Left lung (tissue), 10 donors: ENCODE results near the gene R3HDM2. TPM values are rescaled to one million over a fixed set of nuclear protein-coding genes. Genes with fewer than 3 reads are reported as not detected.

ENCODE experiments used
- ATAC-seq: fragments of 200-7000 bp; cut with Tn5 transposase; one replicate; pipeline ENCODE4 v1.9.1; 2020; ENCODE audit warnings: moderate library complexity
- DNase-seq, 4 donors: peaks; one replicate each; pipeline ENCODE4 v3.0.0-alpha.2; 2013 to 2020
- H3K27ac ChIP-seq, 2 donors: fragments of 200-600 bp; sonication (generic) in 1 of 2; one replicate each; pipeline versions ENCODE4 v1.5.0 to v1.8.0; 2020 to 2021
- H3K27me3 ChIP-seq, 2 donors: fragments of 200-600 bp; sonication (generic) in 1 of 2; one replicate each; pipeline versions ENCODE4 v1.5.0 to v1.8.0; 2020 to 2021
- H3K36me3 ChIP-seq, 2 donors: fragments of 200-600 bp; sonication (generic) in 1 of 2; one replicate each; pipeline versions ENCODE4 v1.5.0 to v1.8.0; 2020 to 2021
- H3K4me1 ChIP-seq, 2 donors: fragments of 200-600 bp; one replicate each; pipeline ENCODE4 v1.8.0; 2021
- H3K4me3 ChIP-seq, 2 donors: fragments of 200-600 bp; sonication (generic) in 1 of 2; one replicate each; pipeline versions ENCODE4 v1.5.0 to v1.8.0; 2020 to 2021; ENCODE audit warnings: mild to moderate bottlenecking in 1 of 2
- H3K9me3 ChIP-seq, 2 donors: fragments of 200-600 bp; sonication (generic) in 1 of 2; one replicate each; pipeline versions ENCODE4 v1.5.0 to v1.8.0; 2020 to 2021
- intact Hi-C, 2 donors: fragments of 100-400 bp; cut with DNase I; formaldehyde crosslinking; loops; one replicate each; pipeline versions ENCODE4 v1.11.2 to v1.14.2; 2022
- polyA plus RNA-seq, 6 donors: library from polyadenylated mRNA; unstranded; fragments of 120-200 nt; gene quantifications; one replicate each; pipeline ENCODE4 v1.2.1, GENCODE V29; 2013; ENCODE audit not compliant: insufficient read length in 6 of 6
- total RNA-seq, 2 donors: library from RNA; stranded (reverse); fragmentation: NEBNext Ultra II Directional; extraction: Animal tissue kit (Norgen Biotek cat#: 25700); gene quantifications; one replicate each; pipeline ENCODE4 v1.2.1, GENCODE V29; 2021
- TF ChIP-seq, protein P1 (sequence below), 2 donors: fragments of 200-600 bp; sonication (generic) in 1 of 2; IDR thresholded peaks; one replicate each; pipeline versions ENCODE4 v1.5.0 to v1.8.0; 2021; ENCODE audit warnings: antibody characterized with exemption in 2 of 2
- donor health status: DM: no; HTN: yes; CAD: no.
- donor health status: DM: no; HTN: no; CAD: no.

R3HDM2 gene
- total and polyA plus RNA-seq, 8 donors, result 52.4 to 92.3 (median 79.8) TPM

DNA sequence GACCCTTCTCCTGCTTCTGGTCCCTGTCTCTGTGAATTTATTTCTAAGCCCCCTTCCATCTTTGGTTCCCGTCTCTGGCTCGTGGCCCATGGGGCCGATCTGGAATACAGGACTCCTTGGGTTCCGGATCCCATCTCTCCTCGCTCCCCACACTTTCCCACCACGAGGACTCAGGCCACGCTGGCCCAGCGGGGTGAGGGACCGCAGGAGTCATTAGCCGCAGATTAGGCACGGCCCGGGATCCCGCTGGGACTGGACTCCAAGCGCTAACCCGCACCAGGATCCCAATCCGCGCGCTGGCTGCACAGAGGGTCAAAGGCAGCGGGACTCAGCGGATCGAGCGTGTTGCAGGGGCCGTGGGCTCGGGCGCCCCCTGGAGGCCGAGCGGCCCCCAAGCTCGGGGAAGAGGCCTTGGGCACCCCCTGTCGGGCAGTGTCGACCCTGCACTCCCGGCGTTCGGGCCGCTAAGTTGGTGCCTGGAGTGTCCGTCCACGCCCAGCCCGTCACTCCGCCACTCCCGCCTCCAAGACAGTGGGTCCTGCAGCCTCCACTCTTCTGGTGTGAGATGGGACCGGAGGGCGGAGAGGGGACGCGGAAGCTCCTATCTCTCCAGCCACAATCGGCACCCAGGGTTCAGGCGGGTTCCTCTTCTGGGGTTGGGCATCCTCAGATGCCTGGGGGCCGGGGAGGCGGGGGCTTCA, 191.8 kb downstream of the R3HDM2 start:
- Histone ChIP-seq H3K36me3 (peaks cover 0 to 14% of the 10 kb centered on the region in 2 donors), H3K27me3 (peaks cover 51 to 91% of the 10 kb centered on the region in 2 donors), H3K27ac (no peak overlapping the region), H3K4me1 (peaks cover 38 to 81% of the 10 kb centered on the region in 2 donors), H3K4me3 (peak overlapping the region; percentile 36 to 51), H3K9me3 (no peaks in the 10 kb centered on the region)
- intact Hi-C loops, result no loop called here
- ATAC-seq (peak; percentile 91), DNase-seq (peak; percentile 82 to 98 (median 90))
- TF ChIP-seq, protein P1, sequence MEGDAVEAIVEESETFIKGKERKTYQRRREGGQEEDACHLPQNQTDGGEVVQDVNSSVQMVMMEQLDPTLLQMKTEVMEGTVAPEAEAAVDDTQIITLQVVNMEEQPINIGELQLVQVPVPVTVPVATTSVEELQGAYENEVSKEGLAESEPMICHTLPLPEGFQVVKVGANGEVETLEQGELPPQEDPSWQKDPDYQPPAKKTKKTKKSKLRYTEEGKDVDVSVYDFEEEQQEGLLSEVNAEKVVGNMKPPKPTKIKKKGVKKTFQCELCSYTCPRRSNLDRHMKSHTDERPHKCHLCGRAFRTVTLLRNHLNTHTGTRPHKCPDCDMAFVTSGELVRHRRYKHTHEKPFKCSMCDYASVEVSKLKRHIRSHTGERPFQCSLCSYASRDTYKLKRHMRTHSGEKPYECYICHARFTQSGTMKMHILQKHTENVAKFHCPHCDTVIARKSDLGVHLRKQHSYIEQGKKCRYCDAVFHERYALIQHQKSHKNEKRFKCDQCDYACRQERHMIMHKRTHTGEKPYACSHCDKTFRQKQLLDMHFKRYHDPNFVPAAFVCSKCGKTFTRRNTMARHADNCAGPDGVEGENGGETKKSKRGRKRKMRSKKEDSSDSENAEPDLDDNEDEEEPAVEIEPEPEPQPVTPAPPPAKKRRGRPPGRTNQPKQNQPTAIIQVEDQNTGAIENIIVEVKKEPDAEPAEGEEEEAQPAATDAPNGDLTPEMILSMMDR (IDR thresholded peaks at IDR 0.05), result peak; percentile 100

- ATAC-seq (no peak), DNase-seq (peak in 1 of 4 donors; percentile 78)
- Histone ChIP-seq H3K36me3 (peaks cover 0 to 22% of the 10 kb centered on the region in 2 donors), H3K9me3 (no peaks in the 10 kb centered on the region), H3K4me1 (peaks cover 34 to 79% of the 10 kb centered on the region in 2 donors), H3K4me3 (peak overlapping the region; percentile 36 to 51), H3K27me3 (peaks cover 50 to 83% of the 10 kb centered on the region in 2 donors), H3K27ac (no peak overlapping the region)
- TF ChIP-seq, protein P1 (IDR thresholded peaks at IDR 0.05), result no peak
- intact Hi-C loops, result no loop called here
Observed at GRCh38 chr12:57237932-57238853, 192.7 kb downstream of the R3HDM2 start.

DNA sequence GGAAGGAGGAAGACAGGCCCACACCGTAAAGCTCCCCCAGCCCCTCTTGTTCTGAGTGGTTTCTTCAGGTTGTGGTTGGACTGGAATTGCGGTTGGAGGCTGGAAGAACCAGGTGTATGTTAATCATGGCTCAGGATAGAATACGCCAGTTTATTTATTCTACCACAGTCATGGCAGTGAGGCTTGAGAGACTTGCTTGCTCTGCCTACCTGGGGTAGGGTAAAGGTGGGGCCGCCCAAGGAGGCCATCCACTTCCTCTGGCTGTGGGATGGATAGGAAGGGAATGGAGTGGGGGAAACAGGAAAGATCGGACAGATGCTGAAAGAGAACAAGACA, 193.3 kb downstream of the R3HDM2 start:
- Histone ChIP-seq H3K4me1 (peaks cover 27 to 74% of the 10 kb centered on the region in 2 donors), H3K9me3 (no peaks in the 10 kb centered on the region), H3K4me3 (no peak overlapping the region), H3K27ac (no peak overlapping the region), H3K36me3 (peaks cover 0 to 28% of the 10 kb centered on the region in 2 donors), H3K27me3 (peaks cover 44 to 77% of the 10 kb centered on the region in 2 donors)
- DNase-seq (peak in 1 of 4 donors; percentile 15), ATAC-seq (no peak)
- intact Hi-C loops, result no loop called here
- TF ChIP-seq, protein P1 (IDR thresholded peaks at IDR 0.05), result no peak

GRCh38 chr12:57236925-57237595, 193.8 kb downstream of the R3HDM2 start:
- Histone ChIP-seq H3K4me3 (peak overlapping the region in 1 of 2 donors; percentile 14), H3K36me3 (peaks cover 0 to 33% of the 10 kb centered on the region in 2 donors), H3K27ac (no peak overlapping the region), H3K27me3 (peaks cover 39 to 72% of the 10 kb centered on the region in 2 donors), H3K4me1 (peaks cover 27 to 69% of the 10 kb centered on the region in 2 donors), H3K9me3 (no peaks in the 10 kb centered on the region)
- no peak for ATAC-seq
- intact Hi-C loops, result no loop called here
- TF ChIP-seq, protein P1 (IDR thresholded peaks at IDR 0.05), result no peak
- DNase-seq, result peak in 1 of 4 donors; percentile 50
